ENCODE measurements around the gene SUGCT. TPM values are rescaled to one million over a fixed set of nuclear protein-coding genes. Genes with fewer than 3 reads are reported as not detected.

The SUGCT gene
- total RNA-seq, 1 experiment from 2014 or later, result 5.4 TPM

- Mint-ChIP-seq H3K4me3 (no peak overlapping the region), H3K4me1 (no peaks in the 10 kb centered on the region), H3K9me3 (no peaks in the 10 kb centered on the region)
Observed at GRCh38 chr7:40884241-40884640, 749.4 kb downstream of the SUGCT start.

More at GRCh38 chr7:40884241-40884640, 749.4 kb downstream of the SUGCT start:
- no peak overlapping the region for H3K27ac Mint-ChIP-seq
- H3K23me2 ChIP-seq (ENCODE audit: insufficient read length, low read depth, low read length, poor library complexity, severe bottlenecking), result no peaks in the 10 kb centered on the region
- no peak overlapping the region for H4K91ac ChIP-seq (ENCODE audit: insufficient read length, low read depth, low read length)
- H3K79me1 ChIP-seq (ENCODE audit: insufficient read depth, low read depth, low read length, poor library complexity, severe bottlenecking), result no peaks in the 10 kb centered on the region
- no peaks in the 10 kb centered on the region for H3K4me1 ChIP-seq (ENCODE audit: insufficient read depth, low read length)
- H2BK15ac ChIP-seq (ENCODE audit: low read depth, low read length), result no peak overlapping the region
- no peak overlapping the region for H2BK20ac ChIP-seq (ENCODE audit: low read depth, low read length, poor library complexity, severe bottlenecking)
- H4K20me1 ChIP-seq (ENCODE audit: control insufficient read depth, insufficient read depth, insufficient read length), result no peaks in the 10 kb centered on the region
- H3K9ac ChIP-seq (ENCODE audit: extremely low read depth, insufficient read length, low read length), result no peak overlapping the region
- no peak overlapping the region for H2AFZ ChIP-seq (ENCODE audit: low read length)
- no peak overlapping the region for H3K4me2 ChIP-seq (ENCODE audit: insufficient read depth, insufficient read length, low read length)
- no peak overlapping the region for H2BK12ac ChIP-seq (ENCODE audit: insufficient read length, low read depth, low read length)
- H3K79me2 ChIP-seq (ENCODE audit: insufficient read depth, low read length), result no peaks in the 10 kb centered on the region
- no peak overlapping the region for H3K18ac ChIP-seq (ENCODE audit: insufficient read length, low read depth, low read length)
- no peak overlapping the region for H2BK120ac ChIP-seq (ENCODE audit: low read depth, low read length, poor library complexity, severe bottlenecking)
- H3K27ac ChIP-seq (ENCODE audit: insufficient read length, low read depth, low read length), result no peak overlapping the region
- no peaks in the 10 kb centered on the region for H3K27me3 ChIP-seq (ENCODE audit: insufficient read depth, low read length)
- no peak overlapping the region for H3K23ac ChIP-seq (ENCODE audit: insufficient read length, low read depth, low read length)
- H3K9me3 ChIP-seq (ENCODE audit: control insufficient read depth, low read depth, low read length), result no peaks in the 10 kb centered on the region
- no peak overlapping the region for H3K56ac ChIP-seq (ENCODE audit: insufficient read length, low read depth, low read length)
- no peak overlapping the region for H3T11ph ChIP-seq (ENCODE audit: low read length)
- no peak overlapping the region for H4K8ac ChIP-seq (replicated peaks; ENCODE audit: insufficient read length, low read depth, low read length)
- DNase-seq, result no peak
- H3K36me3 Mint-ChIP-seq (ENCODE audit: insufficient read depth in 1 of 3, low read depth in 3 of 3), result no peaks in the 10 kb centered on the region
- no peak overlapping the region for H4K5ac ChIP-seq (ENCODE audit: insufficient read length, low read depth, low read length)
- no peak for TF ChIP-seq CTCF (conservative IDR thresholded peaks at IDR 0.05)
- H2AK5ac ChIP-seq (ENCODE audit: insufficient read length, low read length), result no peak overlapping the region
- H2BK5ac ChIP-seq (ENCODE audit: insufficient read length, low read length), result no peak overlapping the region
- H3K4ac ChIP-seq (ENCODE audit: low read depth, low read length), result no peak overlapping the region
- no CpG with 5 or more reads among the region's 3 CpGs for WGBS (ENCODE audit: extremely low coverage, insufficient read length, low lambda C conversion rate)
- no peak overlapping the region for H3K14ac ChIP-seq (ENCODE audit: insufficient read depth, low read length)
- H3K27me3 Mint-ChIP-seq (ENCODE audit: low read depth), result no peaks in the 10 kb centered on the region; the same call in 1 of the 2 replicates
